GM18508 (cell line): ENCODE data around the gene CEP95.

Source experiments
- ATAC-seq: cut with Tn5 transposase; IDR thresholded peaks from one replicate; pipeline ENCODE4 v1.9.1; 2021; ENCODE audit warnings: moderate number of reproducible peaks; ENCODE audit not compliant: insufficient read depth, unreplicated experiment

CEP95 gene

DNA sequence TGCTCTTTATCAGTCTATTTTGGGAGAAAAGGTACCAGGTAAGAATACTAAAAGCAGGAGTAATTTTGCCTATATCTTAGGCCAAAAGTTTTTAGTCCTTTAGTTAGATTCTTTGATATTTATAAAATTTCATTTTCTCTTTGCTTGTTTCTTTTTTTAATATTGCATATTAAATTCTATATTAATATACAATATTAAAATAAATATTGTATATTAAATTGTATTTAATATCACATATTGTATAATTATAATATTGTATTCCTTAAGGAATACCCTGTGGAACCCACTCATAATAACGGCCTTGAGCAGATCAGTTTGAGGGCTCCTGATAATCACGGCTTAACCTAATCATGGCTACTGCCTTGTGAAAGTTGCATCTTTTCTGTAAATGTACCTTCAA is 1.9 kb downstream of the CEP95 start:
- ATAC-seq: no peak

DNA sequence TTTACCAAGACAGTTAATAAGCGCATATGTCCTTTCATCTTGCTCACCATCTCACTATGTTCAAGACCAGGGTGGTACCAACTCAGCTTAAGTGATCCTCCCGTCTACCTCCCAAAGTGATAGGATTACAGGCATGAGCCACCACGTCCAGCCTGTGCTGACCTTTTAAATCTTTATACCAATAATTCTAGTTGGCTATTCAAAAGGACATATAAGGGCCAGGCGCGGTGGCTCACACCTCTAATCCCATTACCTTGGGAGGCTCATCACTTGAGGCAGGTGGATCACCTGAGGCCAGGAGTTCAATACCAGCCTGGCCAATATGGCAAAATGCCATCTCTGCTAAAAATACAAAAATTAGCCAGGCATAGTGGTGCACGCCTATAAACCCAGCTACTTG is 2.4 kb downstream of the CEP95 start:
- ATAC-seq: no peak

DNA sequence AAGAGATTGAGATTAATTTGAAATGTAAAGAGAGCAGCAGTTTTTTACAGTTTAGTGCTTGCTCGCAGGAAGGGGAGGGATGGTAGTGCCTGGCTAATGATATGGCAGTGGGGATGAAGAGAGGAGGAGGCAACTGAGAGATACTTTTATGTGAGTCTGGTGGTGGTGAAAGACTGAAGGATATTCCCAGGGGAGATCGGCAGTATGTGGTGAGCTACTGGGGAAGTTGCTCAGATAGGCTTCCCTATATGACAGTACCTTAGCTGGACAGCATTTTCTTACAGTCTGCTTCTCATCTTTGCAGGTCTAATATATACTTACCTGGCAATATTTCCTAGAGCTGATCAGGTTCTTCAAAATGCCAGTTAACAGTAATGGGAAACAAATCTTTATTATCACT is 8.6 kb downstream of the CEP95 start:
- ATAC-seq: no peak

DNA sequence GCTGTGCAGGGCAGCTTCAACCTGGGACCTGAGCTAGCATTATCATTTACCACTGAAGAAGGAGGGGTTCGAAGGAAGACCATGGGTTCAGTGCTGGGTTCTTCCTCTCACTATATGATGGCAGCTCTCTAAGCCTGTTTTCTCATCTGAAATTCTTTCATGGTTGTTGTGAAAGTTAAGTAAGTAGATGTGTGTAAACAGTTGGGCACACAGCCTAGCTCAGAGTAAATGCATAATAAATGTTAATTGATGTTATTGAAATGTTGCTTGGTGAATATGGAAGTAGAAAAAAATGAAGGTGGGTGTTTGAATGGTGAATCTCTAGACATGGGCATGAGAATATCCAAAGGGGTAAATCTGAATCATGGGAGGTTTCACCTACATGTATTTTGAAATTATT is 9.1 kb downstream of the CEP95 start:
- ATAC-seq: no peak

DNA sequence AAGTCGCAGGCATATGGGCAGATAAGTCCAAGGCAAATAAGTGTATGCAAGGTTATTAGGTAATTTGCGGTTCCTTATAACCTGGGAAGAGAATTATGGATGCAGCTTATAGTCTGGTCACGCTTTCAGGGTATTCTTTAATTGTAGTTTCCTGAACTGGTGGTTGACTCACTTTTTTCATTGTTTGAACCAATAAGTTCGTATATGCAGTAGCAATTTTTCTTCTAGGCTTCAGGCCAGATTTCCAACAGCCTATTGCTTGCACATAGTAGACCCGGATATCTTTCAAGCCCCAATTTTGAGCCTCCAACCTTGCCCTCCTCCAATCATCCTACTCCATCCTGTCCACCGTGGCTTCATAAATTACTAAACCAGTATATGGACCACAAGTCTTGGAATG is 12.8 kb downstream of the CEP95 start:
- ATAC-seq: no peak

DNA sequence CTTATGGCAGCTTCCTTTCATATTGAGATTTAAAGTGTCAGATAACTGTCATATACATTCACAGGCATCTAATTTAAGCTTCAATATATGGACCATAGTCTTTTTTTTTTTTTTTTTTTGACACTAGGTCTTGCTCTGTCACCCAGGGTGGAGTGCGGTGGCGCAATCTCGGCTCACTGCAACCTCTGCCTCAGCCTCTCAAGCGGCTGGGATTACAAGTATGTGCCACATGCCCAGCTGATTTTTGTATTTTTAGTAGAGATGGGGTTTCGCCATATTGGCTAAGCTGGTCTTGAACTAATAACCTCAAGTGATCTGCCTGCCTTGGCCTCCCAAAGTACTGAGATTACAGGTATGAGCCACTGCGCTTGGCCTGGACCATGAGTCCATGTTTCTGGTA is 13.6 kb downstream of the CEP95 start:
- ATAC-seq: no peak

DNA sequence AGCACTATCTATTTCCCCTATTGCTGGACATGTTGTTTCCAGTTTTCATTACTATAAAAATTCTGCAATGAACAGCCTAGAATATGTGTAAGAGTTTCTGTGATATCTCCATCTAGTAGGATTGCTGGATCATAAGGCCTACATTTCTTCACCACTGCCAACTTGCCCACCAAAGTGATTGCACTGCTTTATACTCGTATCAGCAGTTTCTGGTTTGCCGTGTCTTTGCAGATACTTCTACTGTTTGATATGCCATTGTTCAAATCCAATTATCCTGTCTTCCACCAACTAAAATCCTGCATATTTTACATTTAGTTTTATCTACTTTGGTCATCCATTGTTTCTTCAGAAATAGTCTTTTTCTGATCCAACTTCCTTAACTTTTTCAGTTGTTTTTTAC is 21.1 kb downstream of the CEP95 start:
- no peak for ATAC-seq

DNA sequence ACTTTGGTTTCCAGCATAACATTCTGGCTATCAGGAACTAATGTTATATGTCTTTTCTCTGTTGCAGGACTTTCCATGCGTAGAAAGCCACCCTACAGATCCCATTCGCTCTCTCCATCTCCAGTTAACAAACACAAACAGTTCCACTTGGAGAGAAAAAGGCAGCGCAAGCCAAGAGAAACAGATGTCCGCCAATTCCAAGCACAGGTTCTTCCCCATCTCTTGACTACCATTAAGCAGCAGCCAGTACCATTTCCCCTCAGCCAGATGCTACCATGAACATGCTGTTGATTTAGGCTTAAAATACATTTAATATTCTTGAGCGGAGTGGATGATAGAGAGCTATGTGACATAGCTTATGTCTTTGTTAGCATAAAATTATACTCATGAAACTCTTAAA is 22.4 kb downstream of the CEP95 start:
- no peak for ATAC-seq

DNA sequence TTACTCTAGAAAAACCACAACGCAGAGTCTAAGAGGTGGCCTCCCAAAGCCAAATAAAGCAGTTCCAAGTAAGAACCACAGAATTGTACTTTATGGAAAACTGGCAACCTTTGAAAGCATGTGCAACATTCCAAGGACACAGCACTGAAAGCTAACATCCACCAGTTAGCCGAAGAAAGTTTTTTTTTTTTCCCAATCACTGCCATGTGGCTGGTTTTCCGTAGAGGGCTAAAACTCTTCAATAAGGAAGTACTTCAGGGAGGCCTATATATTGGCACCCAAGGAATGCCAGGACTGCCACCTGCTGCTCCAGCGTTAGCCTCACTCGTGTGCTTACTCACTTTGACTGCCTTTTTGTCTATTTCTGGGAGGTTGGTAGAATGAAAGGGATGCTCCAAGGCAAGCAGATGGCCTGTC is 25.2 kb downstream of the CEP95 start:
- no peak for ATAC-seq

DNA sequence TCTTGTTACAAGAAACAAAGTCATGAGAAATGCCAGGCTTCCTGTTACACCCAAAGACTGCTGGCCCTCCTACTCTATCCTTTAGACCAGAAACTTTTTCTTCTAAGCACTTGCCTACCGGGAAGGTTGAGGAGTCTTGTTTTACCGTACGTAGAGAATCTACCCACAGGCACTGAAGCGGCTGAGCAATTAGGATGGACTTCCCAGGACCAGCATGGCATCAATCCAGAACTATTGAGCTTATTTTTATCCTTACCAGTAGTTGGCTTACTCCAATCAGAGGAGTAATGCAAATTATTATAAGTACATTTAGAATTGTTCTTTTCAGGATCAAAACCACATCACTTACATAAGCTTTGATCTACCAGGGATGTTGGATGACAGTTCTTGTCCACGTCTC is 25.6 kb downstream of the CEP95 start:
- no peak for ATAC-seq

DNA sequence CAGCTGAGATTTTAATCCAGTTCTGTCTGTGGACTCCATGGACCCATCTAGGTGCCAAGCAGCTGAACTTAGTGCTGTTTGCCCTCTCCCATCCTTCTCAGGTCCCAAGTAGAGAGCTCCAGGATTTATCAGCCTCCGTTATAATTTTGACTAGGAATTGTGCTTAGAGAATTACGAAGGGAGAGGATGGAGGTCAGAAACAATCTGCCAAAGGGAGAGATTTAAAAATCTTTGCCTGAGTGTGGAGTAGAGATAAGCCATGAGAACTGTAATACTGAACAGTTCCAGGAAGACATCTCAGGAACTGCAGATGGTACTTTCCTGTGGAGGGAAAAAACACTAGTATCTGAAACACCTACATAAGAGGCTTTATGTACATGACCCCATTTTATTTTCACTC is 27.0 kb downstream of the CEP95 start:
- no peak for ATAC-seq

DNA sequence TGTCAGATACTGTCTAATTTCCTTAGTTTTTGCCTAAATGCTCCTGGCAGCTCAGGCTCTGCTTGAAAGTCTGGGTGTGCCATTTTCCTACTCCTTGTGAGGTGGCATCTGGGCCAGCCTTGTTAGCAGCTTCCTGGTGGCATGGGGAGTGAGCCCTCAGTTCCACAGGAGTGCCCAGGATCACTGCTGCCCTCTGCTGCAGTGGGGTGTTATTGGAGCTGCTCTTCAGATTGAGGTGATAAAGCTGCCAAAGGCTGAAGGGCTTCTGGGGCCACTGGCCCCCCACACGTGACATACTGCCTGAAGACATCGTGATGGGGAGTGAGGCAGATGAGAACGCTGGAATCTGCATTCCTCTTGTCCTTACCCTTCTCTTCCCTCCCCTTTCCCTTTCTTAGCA is 27.4 kb downstream of the CEP95 start:
- no peak for ATAC-seq

DNA sequence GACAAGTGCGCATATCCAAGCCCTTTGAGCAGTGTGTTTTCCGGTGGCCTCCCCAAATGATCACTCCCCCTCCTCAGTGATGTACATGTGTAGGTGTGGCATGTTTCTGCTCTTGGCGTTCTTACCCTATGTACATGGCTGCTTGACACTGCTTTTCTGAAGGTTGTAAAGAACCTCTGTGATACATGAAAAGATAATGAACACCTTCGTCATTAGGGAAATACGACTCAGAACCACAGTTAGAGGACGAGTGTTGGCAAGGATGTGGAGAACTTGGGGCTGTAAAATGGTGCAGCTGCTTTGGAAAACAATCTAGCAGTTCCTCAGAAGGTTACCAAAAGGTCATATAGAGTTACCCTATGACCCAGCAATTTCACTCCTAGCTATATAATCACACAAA is 28.6 kb downstream of the CEP95 start:
- no peak for ATAC-seq

DNA sequence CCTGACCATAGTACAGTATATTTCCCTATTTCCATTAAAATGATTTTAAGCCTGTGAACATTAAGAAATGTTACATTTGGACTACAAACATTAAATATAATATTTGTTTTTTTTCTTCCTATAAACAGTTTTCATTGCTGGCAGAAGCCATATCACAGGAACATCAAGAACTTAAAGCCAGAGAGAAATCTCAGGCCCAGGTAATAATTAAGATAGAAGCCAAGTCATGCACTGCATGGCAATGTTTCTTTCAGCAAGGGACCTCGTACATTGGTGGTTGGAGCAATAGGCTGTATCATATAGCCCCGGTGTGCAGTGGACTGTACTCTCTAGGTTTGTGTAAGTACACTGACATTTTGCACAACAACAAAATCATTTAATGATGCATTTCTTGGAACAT is 30.1 kb downstream of the CEP95 start:
- ATAC-seq: no peak

DNA sequence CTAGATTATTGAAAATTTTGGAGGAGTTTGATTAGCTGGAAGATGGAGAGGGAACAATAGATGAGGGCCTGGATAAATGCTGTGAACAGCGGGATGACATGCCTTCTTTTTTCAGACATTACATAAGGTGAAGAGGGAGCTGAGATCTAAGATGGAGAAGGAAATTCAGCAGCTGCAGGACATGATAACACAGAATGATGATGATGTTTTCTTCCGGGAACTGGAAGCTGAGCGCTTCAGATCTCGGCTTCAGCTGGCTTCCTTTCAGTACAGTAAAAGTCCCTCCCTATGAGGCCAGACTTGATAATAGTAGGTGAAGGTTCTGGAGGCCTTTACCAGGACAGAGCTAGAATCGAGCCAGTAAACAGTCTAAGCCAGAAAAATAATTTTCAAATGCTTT is 30.7 kb downstream of the CEP95 start:
- ATAC-seq: no peak

DNA sequence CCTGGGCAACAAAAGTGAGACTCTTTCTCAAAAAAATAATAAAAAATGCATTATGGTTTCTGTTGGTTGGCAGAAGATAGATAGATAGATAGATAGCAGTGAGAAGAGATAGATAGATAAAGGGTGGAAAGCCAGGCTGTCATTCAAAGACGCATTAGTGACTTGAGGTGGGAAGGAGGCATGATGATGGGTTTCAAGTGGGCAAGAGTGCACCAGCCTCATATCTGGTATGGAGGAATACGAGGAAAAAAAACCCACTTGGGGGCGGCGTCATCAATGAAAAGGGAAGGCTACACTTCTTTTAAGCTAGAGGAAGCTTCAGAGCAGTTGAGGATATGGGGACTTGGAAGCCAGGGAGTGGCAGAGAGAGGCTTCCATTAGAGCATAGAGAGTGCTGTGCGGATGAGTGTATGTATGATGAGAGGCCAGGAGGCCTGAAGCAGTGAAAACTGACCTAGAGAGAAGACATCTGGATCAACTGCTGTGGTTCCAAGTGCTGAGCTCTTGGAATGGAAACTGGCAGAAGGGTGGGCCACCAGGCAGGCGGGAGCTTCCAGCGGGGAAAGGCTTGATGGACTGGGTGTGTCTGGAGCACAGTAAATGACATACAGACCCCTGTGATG is 31.8 kb downstream of the CEP95 start:
- ATAC-seq: no peak

DNA sequence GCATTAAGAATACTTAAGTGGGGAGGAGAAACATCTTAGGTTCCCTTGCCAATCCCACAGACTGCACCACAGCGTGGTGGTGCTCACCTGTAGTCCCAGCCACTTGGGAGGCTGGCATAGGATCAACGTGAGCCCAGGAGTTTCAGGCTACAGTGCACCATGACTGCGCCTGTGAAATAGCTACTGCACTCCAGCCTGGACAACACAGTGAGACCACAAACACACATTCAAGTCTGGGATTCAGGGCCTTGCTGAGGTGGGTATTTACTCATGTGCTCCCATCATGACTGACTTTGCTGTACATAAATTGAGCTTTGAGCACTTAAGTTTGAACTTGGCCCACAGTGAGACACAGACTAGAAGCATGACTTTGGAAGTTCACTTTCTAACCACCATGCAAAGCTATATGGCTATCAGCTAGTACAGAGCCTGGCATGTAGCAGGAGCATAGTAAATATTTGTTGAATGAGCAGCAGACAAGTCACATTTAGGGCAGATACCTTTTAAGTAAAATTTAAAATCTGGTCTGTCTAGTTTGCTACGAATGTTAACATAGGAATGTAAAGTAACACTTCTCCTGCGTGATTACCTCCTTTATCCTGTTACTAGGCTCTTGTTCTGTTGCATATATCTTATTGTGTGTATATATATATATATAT is 33.5 kb downstream of the CEP95 start:
- no peak for ATAC-seq

DNA sequence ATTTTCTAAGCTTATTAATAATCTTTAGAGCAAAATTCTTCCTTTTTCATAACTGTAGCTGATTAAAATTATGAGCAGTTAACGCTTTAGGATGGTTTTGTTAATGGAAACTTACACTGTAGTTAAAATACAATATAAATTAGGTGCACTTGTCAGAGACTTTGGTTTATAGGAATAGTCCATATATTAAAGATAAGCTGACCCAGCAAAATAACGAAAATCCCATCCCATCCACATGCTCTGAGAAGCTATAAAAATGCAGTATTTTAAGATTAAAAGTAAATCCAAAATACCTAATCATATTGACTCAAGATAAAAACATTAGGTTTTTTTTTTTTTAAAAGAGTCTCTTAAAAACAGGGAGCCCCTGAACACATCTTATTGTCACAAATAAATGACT is 38.0 kb downstream of the CEP95 start:
- no peak for ATAC-seq

DNA sequence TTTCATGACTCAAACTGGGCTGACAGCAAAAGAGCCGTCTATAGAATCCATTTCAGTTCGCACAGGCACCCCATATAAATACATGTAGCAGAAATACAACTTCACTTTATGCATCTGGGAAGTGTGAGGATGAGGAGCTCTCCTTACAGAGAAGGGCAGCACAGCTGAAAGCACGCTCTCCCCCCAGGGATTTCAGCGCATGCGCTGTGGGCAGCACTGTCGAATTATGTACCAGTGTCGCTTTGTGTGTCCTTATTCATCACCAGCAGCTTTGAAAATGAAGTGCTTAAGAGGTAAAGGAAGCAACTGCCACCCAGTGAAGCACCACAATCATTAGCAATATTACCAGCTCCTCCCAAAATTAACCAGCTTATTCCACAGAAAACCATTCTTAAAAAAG is 39.9 kb downstream of the CEP95 start:
- no peak for ATAC-seq

DNA sequence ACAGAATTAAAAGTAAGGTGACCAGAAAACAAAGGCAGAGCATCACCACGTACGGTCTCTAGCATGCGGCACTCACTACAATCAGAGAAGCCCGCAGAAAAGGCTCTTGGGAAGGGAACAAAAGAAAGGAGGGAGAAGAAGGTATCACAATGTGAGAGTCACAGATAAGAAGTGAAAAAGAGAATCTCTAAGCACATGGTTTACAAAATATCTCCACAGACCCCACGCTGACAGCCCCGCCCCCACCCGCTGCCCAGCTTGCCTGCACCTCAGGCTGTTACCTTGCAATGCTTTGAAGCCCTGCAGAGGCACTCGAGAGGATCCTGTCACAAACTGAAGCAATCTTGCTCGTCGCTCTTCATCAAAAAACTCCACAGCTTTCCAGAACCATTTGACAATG is 40.5 kb downstream of the CEP95 start:
- ATAC-seq: no peak

DNA sequence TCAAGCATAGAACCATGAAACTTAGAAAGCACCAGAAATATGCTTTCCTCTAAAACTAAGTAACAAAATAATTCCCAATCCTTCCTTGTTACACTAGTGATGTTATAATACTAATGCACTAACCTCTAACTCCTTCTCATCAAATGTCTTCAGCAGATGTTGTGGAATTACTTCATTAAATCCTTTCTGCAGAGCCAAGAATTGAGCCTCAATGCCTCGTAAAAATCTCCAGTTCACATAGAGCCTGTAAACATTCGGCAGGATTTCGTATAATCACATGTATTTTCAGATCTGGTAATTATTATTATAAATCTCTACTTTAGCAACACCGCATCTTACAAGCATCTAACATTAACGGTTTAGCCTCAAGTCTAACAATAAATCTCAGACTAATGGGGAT is 44.7 kb downstream of the CEP95 start:
- no peak for ATAC-seq

DNA sequence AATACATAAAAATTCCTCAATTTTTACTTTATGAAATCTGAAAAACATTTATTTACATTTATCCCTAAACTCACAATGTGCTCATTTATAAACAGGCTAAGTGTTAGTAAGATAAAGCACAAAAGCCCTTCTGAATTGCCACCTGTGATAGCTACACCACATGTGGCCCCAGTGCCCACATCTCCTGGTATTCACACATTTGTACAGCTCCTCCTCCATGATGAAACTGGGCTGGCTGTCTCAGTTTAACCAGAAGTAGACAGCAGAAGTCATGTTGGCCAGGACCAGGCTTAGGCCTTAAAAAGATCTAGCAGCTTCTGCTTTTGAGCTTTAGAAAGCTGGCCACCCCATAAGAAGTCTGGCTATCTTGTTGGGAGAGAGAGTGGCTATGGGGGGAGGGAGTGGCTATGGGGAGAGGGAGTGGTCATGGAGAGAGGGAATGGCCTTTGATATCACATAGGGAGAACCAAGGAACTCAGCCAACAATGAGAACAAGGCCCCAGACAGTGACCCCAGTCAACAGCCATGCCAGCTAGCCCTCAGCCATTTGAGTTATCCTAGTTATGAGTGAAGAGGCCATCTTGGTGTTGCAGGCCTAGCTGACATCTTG is 47.4 kb downstream of the CEP95 start:
- ATAC-seq: no peak
